Activated CD8-positive, alpha-beta memory T cell treated with anti-CD3 and anti-CD28 coated beads for 4 hours (primary cell): ENCODE measurements around the gene PLEKHA7.
"Not testable (repeated sequence)": the region's sequence is repeated elsewhere in the genome, so short reads cannot be mapped to it uniquely, and the experiment has no call there.

Source experiments
- DNase-seq, 2 donors: peaks; one replicate each; pipeline ENCODE4 v3.0.0-alpha.2; 2020; ENCODE audit warnings: low read depth in 2 of 2

Gene PLEKHA7

GRCh38 chr11:17010851-17011420, 3.3 kb downstream of the PLEKHA7 start:
- no peak for DNase-seq

- no peak for DNase-seq
These were observed 6.1 kb downstream of the PLEKHA7 start for GRCh38 chr11:17008099-17008498.

- no peak for DNase-seq
These were observed 8.6 kb downstream of the PLEKHA7 start for GRCh38 chr11:17005646-17006045.

DNA sequence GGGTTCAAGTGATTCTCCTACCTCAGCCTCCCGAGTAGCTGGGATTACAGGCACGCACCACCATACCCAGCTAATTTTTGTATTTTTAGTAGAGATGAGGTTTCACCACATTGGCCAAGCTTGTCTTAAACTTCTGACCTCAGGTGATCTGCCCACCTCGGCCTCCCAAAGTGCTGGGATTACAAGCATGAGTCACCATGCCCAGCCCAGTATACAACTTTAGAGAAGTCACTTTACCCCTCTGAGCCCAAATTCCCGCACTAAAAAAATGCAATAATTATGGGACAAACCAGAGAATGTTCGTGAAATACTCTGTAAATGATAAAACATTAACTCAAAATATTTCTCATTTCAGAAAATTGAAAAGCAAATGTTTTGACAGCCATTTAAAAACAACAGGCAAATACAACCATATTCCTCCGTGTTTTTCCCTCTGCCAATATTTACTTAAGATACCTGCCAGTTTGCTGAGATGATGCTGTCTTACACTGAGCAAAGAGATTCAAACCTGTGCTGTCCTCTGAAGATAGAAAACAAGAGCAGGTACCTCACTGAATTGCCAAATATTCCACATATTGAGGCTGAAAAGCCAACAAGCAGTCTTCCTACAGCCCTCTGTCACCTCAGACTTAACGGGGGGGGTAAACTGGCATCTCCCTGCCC, 9.6 kb downstream of the PLEKHA7 start:
- no peak for DNase-seq

GRCh38 chr11:17003426-17003825, 10.8 kb downstream of the PLEKHA7 start:
- no peak for DNase-seq

DNA sequence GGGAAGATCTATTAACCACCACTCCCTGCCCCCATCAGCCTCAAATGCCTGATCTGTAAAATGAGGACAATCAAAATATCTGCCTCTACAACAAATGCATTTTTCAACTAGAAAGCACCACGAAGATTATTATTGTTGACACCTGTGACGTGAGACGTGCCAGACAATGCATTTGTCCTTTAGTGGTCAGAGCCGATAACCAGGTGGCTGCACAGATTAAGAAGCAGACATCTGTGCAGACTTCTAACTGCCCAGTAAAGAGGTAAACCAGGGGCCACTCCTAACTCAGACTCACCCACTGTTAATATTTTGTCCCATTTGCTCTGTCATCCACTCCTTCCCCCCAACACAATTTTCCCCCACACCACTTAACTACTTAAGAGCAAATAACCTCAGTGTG, 11.7 kb downstream of the PLEKHA7 start:
- DNase-seq: no peak

- DNase-seq: no peak
These were observed 12.4 kb downstream of the PLEKHA7 start for GRCh38 chr11:17001806-17002205.

DNA sequence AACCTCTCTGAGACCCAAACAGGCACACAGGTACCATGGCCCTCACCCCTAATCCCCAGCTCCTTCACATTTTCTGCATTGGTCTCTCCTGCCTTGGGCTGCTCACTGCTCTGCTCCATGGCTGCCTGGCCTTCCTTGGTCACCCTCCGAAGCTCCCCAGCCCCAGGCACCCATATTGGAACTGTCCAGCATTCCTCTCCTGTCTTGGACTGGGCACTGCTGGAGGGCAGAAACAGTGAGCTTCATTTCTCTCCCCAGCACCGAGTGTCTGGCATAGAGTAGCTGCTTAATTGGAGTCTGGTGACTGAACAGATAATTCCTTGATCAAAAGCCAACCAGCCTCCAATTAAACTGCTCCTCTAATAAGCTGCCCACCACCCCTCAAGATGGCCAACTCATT, 13.2 kb downstream of the PLEKHA7 start:
- no peak for DNase-seq

DNA sequence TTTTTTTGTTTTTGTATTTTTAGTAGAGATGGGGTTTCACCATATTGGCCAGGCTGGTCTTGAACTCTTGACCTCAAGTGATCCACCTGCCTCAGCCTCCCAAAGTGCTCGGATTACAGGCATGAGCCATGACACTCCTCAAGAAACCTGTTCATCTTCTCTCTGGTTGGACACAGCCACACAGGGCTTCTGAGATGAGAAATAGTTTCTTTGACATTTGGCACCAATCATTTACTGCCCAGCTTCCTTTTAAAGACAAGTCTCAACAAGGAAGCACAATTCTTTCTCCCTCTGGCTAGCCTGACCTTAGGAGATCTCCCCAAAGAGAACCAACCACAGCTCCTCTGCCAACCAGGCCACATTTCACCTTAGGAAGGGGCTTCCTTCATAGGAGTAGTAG, 14.0 kb downstream of the PLEKHA7 start:
- not testable (repeated sequence) for DNase-seq

DNA sequence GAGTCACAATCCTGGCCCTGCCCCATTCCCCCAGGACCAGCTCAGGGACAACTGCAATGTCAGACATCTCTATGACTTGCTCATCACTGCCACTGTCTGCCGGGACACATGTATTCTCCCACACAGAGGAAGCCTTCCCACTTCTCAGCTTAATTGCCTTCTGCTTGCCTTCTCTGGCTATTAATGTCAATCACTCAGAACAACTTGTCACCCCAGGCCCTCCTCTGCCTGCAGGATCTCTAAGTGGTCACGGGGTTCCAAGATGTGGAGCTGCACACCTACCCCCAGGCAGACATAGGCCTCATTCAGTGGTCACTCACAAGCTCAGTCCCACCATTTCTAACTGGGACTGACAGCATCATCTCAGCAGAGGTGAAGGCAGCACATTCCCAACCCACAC, 15.1 kb downstream of the PLEKHA7 start:
- no peak for DNase-seq

DNA sequence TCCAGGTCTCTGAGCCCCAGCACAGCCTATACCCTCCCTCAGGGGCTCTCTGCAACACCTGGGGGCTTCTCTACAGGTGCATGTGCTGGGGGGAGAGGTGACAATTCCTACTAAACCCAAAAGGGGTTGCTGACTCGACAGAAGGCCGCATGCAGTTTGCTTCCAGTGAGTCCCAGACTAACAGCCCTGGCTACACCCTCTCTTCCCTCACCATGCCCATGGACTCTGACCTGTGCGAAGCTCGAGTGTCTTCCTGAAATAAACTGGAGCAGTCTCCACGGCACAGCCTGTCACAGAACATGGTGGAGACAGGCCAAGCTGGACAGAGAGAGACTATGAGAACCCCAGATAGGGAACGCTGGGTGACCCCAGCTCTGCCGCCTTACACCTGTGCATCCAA, 16.6 kb downstream of the PLEKHA7 start:
- no peak for DNase-seq

- DNase-seq: no peak
These were observed 20.7 kb downstream of the PLEKHA7 start for GRCh38 chr11:16993495-16993894.

DNA sequence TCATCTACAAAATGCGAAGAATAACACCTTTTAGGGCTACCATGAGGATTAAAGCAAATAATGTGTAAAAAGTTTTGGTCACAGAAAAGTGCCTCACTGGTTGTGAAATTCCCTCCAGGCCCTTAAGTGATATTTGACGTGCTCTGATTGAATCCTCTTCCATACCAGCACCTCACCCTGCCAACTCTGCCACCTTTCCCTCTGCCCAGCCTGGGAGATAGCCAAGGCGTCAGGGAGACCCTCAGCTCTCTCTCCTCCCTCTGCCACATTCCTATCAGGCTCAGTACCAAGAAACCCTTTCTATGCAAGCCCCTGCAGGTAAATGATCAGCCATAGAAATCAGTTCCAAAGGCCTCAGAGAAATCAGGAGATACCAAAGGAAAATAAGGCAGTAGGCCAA, 21.4 kb downstream of the PLEKHA7 start:
- DNase-seq: no peak

DNA sequence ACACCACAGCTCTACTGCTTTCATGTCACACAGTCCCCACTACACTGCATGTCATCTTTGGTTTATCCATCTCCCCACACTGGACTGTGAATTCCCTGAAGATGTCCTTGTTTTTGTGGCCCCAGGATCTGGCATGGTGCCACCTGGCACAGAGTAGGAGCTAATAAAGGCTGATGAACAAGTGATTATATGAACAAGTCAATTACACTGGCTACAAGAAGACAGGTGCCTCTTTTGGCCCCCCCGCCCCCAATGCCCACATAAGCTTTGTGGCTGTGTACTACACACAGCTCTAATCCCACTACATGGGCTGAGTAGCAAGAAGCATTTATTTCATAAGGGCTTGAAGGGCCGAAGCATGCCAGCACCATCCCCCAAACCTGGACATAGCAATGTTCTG, 24.7 kb downstream of the PLEKHA7 start:
- DNase-seq: no peak

- no peak for DNase-seq
These were observed 27.0 kb downstream of the PLEKHA7 start for GRCh38 chr11:16987205-16987568.

- peak in 1 of 2 donors; percentile 5 for DNase-seq
These were observed 27.6 kb downstream of the PLEKHA7 start for GRCh38 chr11:16986434-16987204.

- DNase-seq: no peak
These were observed 28.9 kb downstream of the PLEKHA7 start for GRCh38 chr11:16985297-16985696.

DNA sequence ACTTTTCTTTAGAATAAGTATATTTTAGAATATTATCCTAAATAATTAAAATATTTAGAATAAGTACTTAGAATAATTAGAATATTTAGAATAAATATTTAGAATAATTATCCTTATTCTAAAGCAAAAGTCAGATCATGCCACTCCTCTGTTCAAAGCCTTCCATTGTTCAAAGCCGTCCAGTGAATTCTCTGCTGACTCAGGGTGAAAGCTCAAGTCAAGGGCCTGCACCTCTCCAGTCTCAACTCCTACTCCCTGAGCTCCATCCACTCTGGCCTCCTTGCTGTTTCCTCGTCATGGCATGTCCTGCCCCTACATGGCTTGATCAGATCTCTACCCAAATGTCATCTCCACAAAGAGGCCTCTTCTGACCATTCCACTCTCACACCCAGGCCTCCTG, 30.0 kb downstream of the PLEKHA7 start:
- no peak for DNase-seq

- DNase-seq: no peak
These were observed 31.4 kb downstream of the PLEKHA7 start for GRCh38 chr11:16982809-16983208.

- no peak for DNase-seq
These were observed 31.9 kb downstream of the PLEKHA7 start for GRCh38 chr11:16982256-16982671.

- DNase-seq: no peak
These were observed 32.5 kb downstream of the PLEKHA7 start for GRCh38 chr11:16981651-16982194.

- no peak for DNase-seq
These were observed 34.3 kb downstream of the PLEKHA7 start for GRCh38 chr11:16979703-16980622.
